MM.1S (cell line): ENCODE data around the gene TMEM190.

Source experiments
- EZH2 ChIP-seq: fragments of 300-600 bp; sonication (generic); optimal IDR thresholded peaks from 2 replicates; pipeline ENCODE3; 2017; ENCODE audit warnings: low read depth, mild to moderate bottlenecking, antibody characterized with exemption, low read length, mixed read lengths
- TF ChIP-seq, protein P1 (sequence below): fragments of 300-600 bp; sonication (generic); IDR thresholded peaks from 2 replicates; pipeline ENCODE4 v1.5.1; 2016; ENCODE audit warnings: antibody characterized with exemption, low read length, mixed read lengths

GRCh38 chr19:55360902-55361301 lies 15.7 kb upstream of the TMEM190 start:
- TF ChIP-seq, protein P1, sequence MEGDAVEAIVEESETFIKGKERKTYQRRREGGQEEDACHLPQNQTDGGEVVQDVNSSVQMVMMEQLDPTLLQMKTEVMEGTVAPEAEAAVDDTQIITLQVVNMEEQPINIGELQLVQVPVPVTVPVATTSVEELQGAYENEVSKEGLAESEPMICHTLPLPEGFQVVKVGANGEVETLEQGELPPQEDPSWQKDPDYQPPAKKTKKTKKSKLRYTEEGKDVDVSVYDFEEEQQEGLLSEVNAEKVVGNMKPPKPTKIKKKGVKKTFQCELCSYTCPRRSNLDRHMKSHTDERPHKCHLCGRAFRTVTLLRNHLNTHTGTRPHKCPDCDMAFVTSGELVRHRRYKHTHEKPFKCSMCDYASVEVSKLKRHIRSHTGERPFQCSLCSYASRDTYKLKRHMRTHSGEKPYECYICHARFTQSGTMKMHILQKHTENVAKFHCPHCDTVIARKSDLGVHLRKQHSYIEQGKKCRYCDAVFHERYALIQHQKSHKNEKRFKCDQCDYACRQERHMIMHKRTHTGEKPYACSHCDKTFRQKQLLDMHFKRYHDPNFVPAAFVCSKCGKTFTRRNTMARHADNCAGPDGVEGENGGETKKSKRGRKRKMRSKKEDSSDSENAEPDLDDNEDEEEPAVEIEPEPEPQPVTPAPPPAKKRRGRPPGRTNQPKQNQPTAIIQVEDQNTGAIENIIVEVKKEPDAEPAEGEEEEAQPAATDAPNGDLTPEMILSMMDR: no peak
- TF ChIP-seq EZH2: no peak
